K562 (cell line): ENCODE results near the gene TPGS1. TPM values are rescaled to one million over a fixed set of nuclear protein-coding genes. Genes with fewer than 3 reads are reported as not detected.
A peak's percentile ranks its signal among the peaks of the same experiment; 100 is the strongest.

Experiments used
- ATF7 ChIP-seq: fragments of 450-650 bp; IDR thresholded peaks from 2 replicates; pipeline ENCODE4 v1.7.1; 2014; ENCODE audit warnings: mild to moderate bottlenecking, moderate library complexity
- CCNT2 ChIP-seq: IDR thresholded peaks from 2 replicates; pipeline ENCODE4 v1.6.1; 2011; ENCODE audit warnings: borderline replicate concordance, low read depth, mild to moderate bottlenecking, moderate library complexity, mixed read lengths, low read length; ENCODE audit not compliant: insufficient read length; ENCODE audit errors: extremely low read depth
- CREBBP ChIP-seq: IDR thresholded peaks from one replicate; pipeline ENCODE4 v1.6.1; 2012; ENCODE audit warnings: low read depth, mild to moderate bottlenecking, control low read depth, inconsistent platforms, low read length
- ELF1 ChIP-seq: fragments of 200-800 bp; sonication (Bioruptor generic); IDR thresholded peaks from 2 replicates; pipeline ENCODE4 v1.6.1; 2016; ENCODE audit warnings: missing genetic modification characterization, missing compliant biosample characterization
- FOXO4 ChIP-seq: fragments of 450-650 bp; formaldehyde crosslinking; IDR thresholded peaks from 2 replicates; pipeline ENCODE4 v1.4.0; 2020; ENCODE audit warnings: mild to moderate bottlenecking, moderate library complexity
- HDAC3 ChIP-seq: fragments of 450-650 bp; IDR thresholded peaks from 2 replicates; pipeline ENCODE4 v1.6.1; 2018; ENCODE audit warnings: borderline replicate concordance, mild to moderate bottlenecking, moderate library complexity; ENCODE audit not compliant: partially characterized antibody
- KLF1 ChIP-seq: fragments of 450-650 bp; IDR thresholded peaks from 2 replicates; pipeline ENCODE4 v1.6.1; 2016; ENCODE audit warnings: missing genetic modification characterization, missing compliant biosample characterization
- MBD1 ChIP-seq: fragments of 250-450 bp; sonication (Bioruptor Pico); IDR thresholded peaks from 2 replicates; pipeline ENCODE4 v1.8.0; 2022; ENCODE audit warnings: inconsistent platforms
- POLR3G ChIP-seq: IDR thresholded peaks from 2 replicates; pipeline ENCODE4 v1.6.1; 2011; ENCODE audit not compliant: insufficient read length, insufficient replicate concordance; ENCODE audit errors: extremely low read depth
- RBM22 ChIP-seq: fragments of 200-400 bp; formaldehyde crosslinking; IDR thresholded peaks from 2 replicates; pipeline ENCODE4 v1.6.1; 2018; ENCODE audit warnings: low read length, low read depth; ENCODE audit not compliant: poor library complexity, severe bottlenecking
- RBM34 ChIP-seq: fragments of 200-400 bp; formaldehyde crosslinking; IDR thresholded peaks from 2 replicates; pipeline ENCODE4 v1.6.1; 2018; ENCODE audit warnings: low read length, borderline replicate concordance; ENCODE audit not compliant: insufficient read depth
- THRAP3 ChIP-seq: fragments of 450-650 bp; IDR thresholded peaks from 2 replicates; pipeline ENCODE4 v1.6.1; 2016; ENCODE audit warnings: mild to moderate bottlenecking, inconsistent platforms, borderline replicate concordance
- U2AF1 ChIP-seq: fragments of 200-400 bp; formaldehyde crosslinking; optimal IDR thresholded peaks from 2 replicates; pipeline ENCODE3; 2017; ENCODE audit warnings: mild to moderate bottlenecking, low read depth, low read length, moderate library complexity
- ZBTB7A ChIP-seq: IDR thresholded peaks from 2 replicates; pipeline ENCODE4 v1.6.1; 2011; ENCODE audit warnings: low read depth, mild to moderate bottlenecking, low read length, moderate library complexity, borderline replicate concordance; ENCODE audit not compliant: control insufficient read depth
- ZNF277 ChIP-seq: fragments of 250-450 bp; sonication (Bioruptor Pico); IDR thresholded peaks from 2 replicates; pipeline ENCODE4 v1.8.0; 2022; ENCODE audit warnings: inconsistent platforms, mild to moderate bottlenecking, moderate library complexity, borderline replicate concordance
- ZNF586 ChIP-seq: fragments of 450-650 bp; formaldehyde crosslinking; conservative IDR thresholded peaks from 2 replicates; pipeline ENCODE4 v1.4.0; 2020; ENCODE audit warnings: mild to moderate bottlenecking, moderate library complexity
- ZNF740 ChIP-seq, 3 experiments: fragments of 200-800 bp in 1 of 3; sonication (Bioruptor generic) in 1 of 3; sonication (generic) in 1 of 3; formaldehyde crosslinking in 1 of 3; IDR thresholded peaks; 2 replicates each; pipeline versions ENCODE4 v1.6.1 to v1.8.0; 2016 to 2022; ENCODE audit warnings: mild to moderate bottlenecking in 2 of 3, missing compliant biosample characterization in 2 of 3, missing genetic modification characterization in 2 of 3, missing genetic modification reagents in 1 of 3
- ZSCAN32 ChIP-seq: fragments of 450-650 bp; formaldehyde crosslinking; IDR thresholded peaks from 2 replicates; pipeline ENCODE4 v1.4.0; 2020; ENCODE audit warnings: mild to moderate bottlenecking, moderate library complexity
- polyA plus RNA-seq, 8 experiments: library from polyadenylated mRNA; depleted of rRNA in 4 of 8; stranded (reverse) in 5 of 8; unstranded in 3 of 8; fragments of >200 nt; fragmentation: Nextera tagmentation in 2 of 8; fragmentation: Illumina TruSeq in 1 of 8; extraction: Ambion mirVana in 2 of 8; extraction: Trizol in 1 of 8; gene quantifications; 2 replicates each; pipeline versions ENCODE4 v1.2.1 to v1.2.3, GENCODE V29; 2011 to 2014; ENCODE audit warnings: inconsistent platforms in 1 of 8, missing spikeins in 1 of 8
- total RNA-seq, 7 experiments: library from RNA; depleted of rRNA in 6 of 7; stranded (reverse); fragments of >200 nt in 6 of 7; fragmentation: Illumina TruSeq in 2 of 7; extraction: Trizol in 2 of 7; gene quantifications; 2 replicates each; pipeline versions ENCODE4 v1.2.1 to v1.2.3, GENCODE V29; 2011 to 2021; ENCODE audit warnings: low replicate concordance in 1 of 7

TPGS1 gene
- total and polyA plus RNA-seq, 9 of the 15 experiments (the other 6 are each of a cell fraction or from before 2014, with no cell fraction given): 0.30 to 31.6 (median 1.2) TPM; not detected in 2

- TF ChIP-seq MBD1 (no peak), ZSCAN32 (CRISPR knock-in tag) (no peak), ZNF277 (no peak), POLR3G (no peak), ZBTB7A (peak; percentile 74; the same call in 1 of the 2 replicates), THRAP3 (no peak), FOXO4 (CRISPR knock-in tag) (no peak), ZNF586 (CRISPR knock-in tag) (no peak), ATF7 (peak; percentile 75), ELF1 (tag) (no peak), CREBBP (no peak), RBM22 (no peak), CCNT2 (peak; percentile 56), U2AF1 (no peak), HDAC3 (no peak), KLF1 (tag) (no peak), RBM34 (no peak), ZNF740 (CRISPR knock-in tag; IDR thresholded peaks at IDR 0.05) (peak; percentile 10; the same call in 1 of the 2 replicates), ZNF740 (tag; IDR thresholded peaks at IDR 0.05) (no peak)
Measured at GRCh38 chr19:461721-462551, 45.4 kb upstream of the TPGS1 start (continued).
